Common myeloid progenitor, CD34-positive (primary cell): ENCODE results near the gene HMG20B.

Experiments used
- CTCF ChIA-PET: fragments of 350-600 bp; sonication (Branson Sonifier 250); formaldehyde crosslinking; loops from one replicate; lab custom pipeline; 2021; ENCODE audit warnings: antibody characterized with exemption; lab: Charles Lee
- POLR2A ChIA-PET: fragments of 350-600 bp; sonication (Branson Sonifier 250); formaldehyde crosslinking; loops from one replicate; lab custom pipeline; 2021; ENCODE audit warnings: antibody characterized with exemption; lab: Charles Lee
- DNase-seq, 3 donors: peaks; one replicate each; pipeline versions ENCODE4 v3.0.0 to v3.0.0-alpha.2; 2013
- H3K27ac ChIP-seq, 2 experiments: 1 replicate in 1 of 2; 2 replicates in 1 of 2; pipeline ENCODE4 v1.7.0; 2013; ENCODE audit warnings: inconsistent platforms in 2 of 2, low read length in 2 of 2, mild to moderate bottlenecking in 2 of 2, low read depth in 1 of 2, moderate library complexity in 1 of 2; ENCODE audit not compliant: severe bottlenecking in 2 of 2, insufficient read depth in 1 of 2, poor library complexity in 1 of 2
- H3K27me3 ChIP-seq, 5 experiments: replicated peaks in 2 of 5; 1 replicate in 3 of 5; 2 replicates in 2 of 5; pipeline versions ENCODE4 v1.6.1 to v1.7.0; 2013; ENCODE audit warnings: low read length in 4 of 5, mild to moderate bottlenecking in 2 of 5, moderate library complexity in 2 of 5, inconsistent platforms in 1 of 5; ENCODE audit not compliant: insufficient read depth in 5 of 5, control insufficient read depth in 4 of 5
- H3K36me3 ChIP-seq, 4 experiments: 1 replicate in 2 of 4; 2 replicates in 2 of 4; pipeline versions ENCODE4 v1.6.1 to v1.7.0; 2013; ENCODE audit warnings: low read length in 3 of 4, control low read depth in 1 of 4, mild to moderate bottlenecking in 1 of 4; ENCODE audit not compliant: control insufficient read depth in 4 of 4, insufficient read depth in 4 of 4
- H3K4me1 ChIP-seq, 4 experiments: 1 replicate in 3 of 4; 2 replicates in 1 of 4; pipeline versions ENCODE4 v1.6.1 to v1.7.1; 2013; ENCODE audit warnings: low read length in 3 of 4, mild to moderate bottlenecking in 3 of 4, control low read depth in 1 of 4, inconsistent platforms in 1 of 4, moderate library complexity in 1 of 4; ENCODE audit not compliant: control insufficient read depth in 4 of 4, insufficient read depth in 4 of 4; ENCODE audit errors: control extremely low read depth in 1 of 4
- H3K4me3 ChIP-seq, 7 experiments: 1 replicate in 4 of 7; 2 replicates in 3 of 7; pipeline versions ENCODE4 v1.5.1 to v1.7.0; 2013; ENCODE audit warnings: mild to moderate bottlenecking in 7 of 7, low read length in 6 of 7, moderate library complexity in 6 of 7, inconsistent platforms in 2 of 7, low read depth in 2 of 7, control low read depth in 1 of 7; ENCODE audit not compliant: insufficient read depth in 4 of 7, control insufficient read depth in 1 of 7; ENCODE audit errors: extremely low read depth in 1 of 7
- H3K9me3 ChIP-seq, 5 experiments: 1 replicate in 4 of 5; 2 replicates in 1 of 5; pipeline versions ENCODE4 v1.6.1 to v1.7.1; 2013; ENCODE audit warnings: low read length in 4 of 5, mild to moderate bottlenecking in 2 of 5, inconsistent platforms in 1 of 5, low read depth in 1 of 5, moderate library complexity in 1 of 5; ENCODE audit not compliant: control insufficient read depth in 4 of 5, insufficient read depth in 2 of 5; ENCODE audit errors: control extremely low read depth in 1 of 5
- WGBS: methylation state at CpG from one replicate; pipeline ENCODE4 v1.1.5; 2013; ENCODE audit not compliant: insufficient coverage; 5-methylcytosine and 5-hydroxymethylcytosine counted together

HMG20B gene

DNA sequence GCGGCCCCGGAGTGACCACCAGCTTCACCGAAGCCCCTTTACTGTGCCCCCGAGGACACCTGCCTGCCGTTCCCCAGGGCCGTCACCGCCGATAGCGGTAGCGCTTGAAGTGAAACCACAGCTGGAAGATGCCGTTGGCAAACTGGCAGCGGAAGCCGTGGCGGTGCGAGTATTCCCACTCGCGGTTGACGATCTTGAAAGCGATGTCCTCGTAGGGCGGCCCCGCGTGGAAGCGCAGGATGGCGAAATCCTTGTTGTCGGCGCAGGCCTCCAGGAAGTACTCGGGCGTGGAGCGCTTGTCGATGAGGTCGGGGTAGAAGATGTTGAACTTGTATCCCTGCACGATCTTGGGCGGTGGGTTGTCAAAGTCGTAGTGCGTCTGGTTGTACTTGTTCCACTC, 39.1 kb downstream of the HMG20B start:
- no peaks in the 10 kb centered on the region for H3K9me3 ChIP-seq
- H3K4me3 ChIP-seq: no peak overlapping the region
- ChIA-PET POLR2A (no interaction called here), CTCF (no interaction called here)
- no peak overlapping the region for H3K27ac ChIP-seq
- peaks cover 5 to 37% (median 33%) of the 10 kb centered on the region in 4 experiments for H3K4me1 ChIP-seq
- no peaks in the 10 kb centered on the region for H3K27me3 ChIP-seq
- WGBS: 94% methylated on average over 36 of the region's 36 CpGs
- DNase-seq: peak in 2 of 3 donors; percentile 17 to 22
- H3K36me3 ChIP-seq: peaks cover 0 to 39% (median 21%) of the 10 kb centered on the region in 4 experiments

DNA sequence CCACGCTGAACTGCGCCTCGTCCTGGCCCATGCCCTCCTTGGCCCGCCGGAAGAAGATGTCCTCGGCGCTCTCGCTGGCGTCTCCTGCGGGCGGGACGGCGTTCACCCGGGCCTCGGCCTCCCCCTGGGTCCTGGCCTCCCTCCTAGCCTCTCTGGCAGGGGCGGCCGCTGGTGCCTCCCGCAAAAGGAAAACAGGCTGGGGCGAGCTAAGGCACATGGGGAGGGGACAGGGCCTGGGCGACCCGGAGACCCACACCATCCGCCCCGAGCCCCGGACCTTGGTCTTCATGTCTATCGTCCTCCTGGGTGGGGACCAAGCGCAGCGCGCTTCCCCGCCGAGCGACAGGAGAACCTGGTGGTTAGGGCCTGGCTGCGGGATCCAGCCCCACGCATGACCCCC, 39.6 kb downstream of the HMG20B start:
- CTCF ChIA-PET: no interaction called here
- POLR2A ChIA-PET: no interaction called here

GRCh38 chr19:3612901-3613741, 40.4 kb downstream of the HMG20B start:
- ChIA-PET POLR2A (no interaction called here), CTCF (interaction anchor here (0.6 to 0.7 kb wide), 2 partner anchors 9 to 27 kb away, joined by 3 read pairs; no protein-coding TSS in a partner anchor)
- WGBS: 94% methylated on average over 63 of the region's 79 CpGs
- no peaks in the 10 kb centered on the region for H3K27me3 ChIP-seq
- H3K36me3 ChIP-seq: peaks cover 0 to 39% (median 21%) of the 10 kb centered on the region in 4 experiments
- H3K27ac ChIP-seq: no peak overlapping the region
- no peak for DNase-seq
- H3K9me3 ChIP-seq: no peaks in the 10 kb centered on the region
- no peak overlapping the region for H3K4me3 ChIP-seq
- peaks cover 0 to 37% (median 33%) of the 10 kb centered on the region in 4 experiments for H3K4me1 ChIP-seq

More for the DNA sequence above, 39.6 kb downstream of the HMG20B start:
- H3K36me3 ChIP-seq: peaks cover 0 to 39% (median 21%) of the 10 kb centered on the region in 4 experiments
- DNase-seq: no peak
- 97% methylated on average over 33 of the region's 33 CpGs for WGBS
- H3K9me3 ChIP-seq: no peaks in the 10 kb centered on the region
- peaks cover 5 to 37% (median 33%) of the 10 kb centered on the region in 4 experiments for H3K4me1 ChIP-seq
- no peak overlapping the region for H3K4me3 ChIP-seq
- H3K27me3 ChIP-seq: no peaks in the 10 kb centered on the region
- no peak overlapping the region for H3K27ac ChIP-seq

GRCh38 chr19:3613818-3614661, 41.3 kb downstream of the HMG20B start:
- Histone ChIP-seq H3K36me3 (peaks cover 0 to 44% (median 23%) of the 10 kb centered on the region in 4 experiments), H3K4me1 (peaks cover 0 to 35% (median 31%) of the 10 kb centered on the region in 4 experiments), H3K9me3 (no peaks in the 10 kb centered on the region), H3K27ac (no peak overlapping the region), H3K27me3 (no peaks in the 10 kb centered on the region), H3K4me3 (no peak overlapping the region)
- ChIA-PET POLR2A (no interaction called here), CTCF (interaction anchor here (0.6 kb wide), 1 partner anchor 28 kb away, joined by 3 read pairs; no protein-coding TSS in a partner anchor)
- 94% methylated on average over 25 of the region's 39 CpGs for WGBS
- DNase-seq: no peak

DNA sequence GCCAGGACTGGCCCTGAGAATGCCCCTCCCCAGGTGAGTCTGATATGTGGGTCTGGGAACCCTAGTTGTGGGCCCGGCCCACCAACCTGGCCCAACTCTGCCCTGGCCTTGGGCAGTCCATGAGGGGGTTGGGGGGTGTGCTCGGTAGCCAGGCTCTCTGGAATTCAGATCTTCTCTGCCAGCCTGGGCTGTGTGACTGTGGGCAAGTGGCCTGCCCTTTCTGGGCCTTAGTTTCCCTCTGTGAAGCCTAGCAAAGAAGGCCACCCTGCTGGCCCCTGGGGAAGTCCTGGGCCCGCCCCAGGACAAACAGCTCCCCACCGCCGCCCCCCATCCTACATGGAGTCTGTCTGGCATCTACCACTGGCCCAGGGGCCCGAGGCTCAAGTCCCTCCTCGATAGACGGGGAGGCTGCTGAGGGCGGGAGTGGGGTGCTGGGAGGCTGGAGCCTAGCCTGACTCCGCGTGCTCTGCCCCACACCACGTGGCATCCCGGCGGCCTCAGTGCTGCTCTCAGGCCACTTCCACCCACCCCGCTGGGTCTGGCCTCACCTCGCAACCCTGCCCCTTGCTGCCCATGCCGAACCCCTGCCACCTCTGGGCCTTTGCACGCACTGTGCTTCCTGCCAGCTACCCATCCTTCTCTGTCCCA, 42.2 kb downstream of the HMG20B start:
- no peak overlapping the region for H3K4me3 ChIP-seq
- H3K36me3 ChIP-seq: peaks cover 0 to 51% (median 28%) of the 10 kb centered on the region in 4 experiments
- ChIA-PET CTCF (interaction anchor here (8.5 kb wide), 1 partner anchor 27 kb away, joined by 91 read pairs; the partner anchor contains the start of gene GIPC3), POLR2A (no interaction called here)
- H3K4me1 ChIP-seq: peaks cover 0 to 25% (median 24%) of the 10 kb centered on the region in 4 experiments
- H3K27ac ChIP-seq: no peak overlapping the region
- no peak for DNase-seq
- H3K9me3 ChIP-seq: no peaks in the 10 kb centered on the region
- WGBS: 98% methylated on average over 11 of the region's 18 CpGs
- no peaks in the 10 kb centered on the region for H3K27me3 ChIP-seq

- no peaks in the 10 kb centered on the region for H3K9me3 ChIP-seq
- ChIA-PET POLR2A (no interaction called here), CTCF (interaction anchor here (0.9 to 8.5 kb wide), 2 partner anchors 11 to 28 kb away, joined by 4 to 91 read pairs; partner anchors contain the start of gene GIPC3)
- H3K27ac ChIP-seq: no peak overlapping the region
- no peak for DNase-seq
- H3K36me3 ChIP-seq: peaks cover 0 to 53% (median 31%) of the 10 kb centered on the region in 4 experiments
- H3K27me3 ChIP-seq: no peaks in the 10 kb centered on the region
- WGBS: 98% methylated on average over 22 of the region's 26 CpGs
- peaks cover 0 to 21% (median 21%) of the 10 kb centered on the region in 4 experiments for H3K4me1 ChIP-seq
- no peak overlapping the region for H3K4me3 ChIP-seq
Measured at GRCh38 chr19:3615524-3616135, 42.9 kb downstream of the HMG20B start.
